Mesendoderm (in vitro differentiated cells): Measurements from ENCODE around the gene IL22.

Experiments
- DNase-seq: peaks from one replicate; pipeline ENCODE4 v3.0.0; 2013
- H2AK5ac ChIP-seq: 2 replicates; pipeline ENCODE4 v1.6.1; 2013; ENCODE audit warnings: low read length, inconsistent platforms
- H2BK120ac ChIP-seq: 2 replicates; pipeline ENCODE4 v1.6.1; 2013; ENCODE audit warnings: low read depth, mild to moderate bottlenecking, low read length, moderate library complexity, mixed read lengths
- H2BK15ac ChIP-seq: replicated peaks from 2 replicates; pipeline ENCODE4 v1.6.1; 2013; ENCODE audit warnings: low read depth, mild to moderate bottlenecking, moderate library complexity
- H2BK5ac ChIP-seq: 2 replicates; pipeline ENCODE4 v1.6.1; 2013; ENCODE audit warnings: low read length, inconsistent platforms
- H3K18ac ChIP-seq: 2 replicates; pipeline ENCODE4 v1.6.1; 2013; ENCODE audit warnings: mild to moderate bottlenecking, low read length, mixed read lengths
- H3K23ac ChIP-seq: one replicate; pipeline ENCODE4 v1.6.1; 2013; ENCODE audit warnings: low read length
- H3K27ac ChIP-seq: 2 replicates; pipeline ENCODE4 v1.5.1; 2013; ENCODE audit warnings: low read depth, mild to moderate bottlenecking, inconsistent platforms, low read length, moderate library complexity
- H3K27me3 ChIP-seq: 2 replicates; pipeline ENCODE4 v1.6.1; 2013; ENCODE audit warnings: low read length, control low read depth, mild to moderate bottlenecking, inconsistent platforms; ENCODE audit not compliant: insufficient read depth, poor library complexity
- H3K36me3 ChIP-seq: 2 replicates; pipeline ENCODE4 v1.6.1; 2013; ENCODE audit warnings: low read length, inconsistent platforms; ENCODE audit not compliant: control insufficient read depth, insufficient read depth
- H3K4ac ChIP-seq: one replicate; pipeline ENCODE4 v1.6.1; 2013; ENCODE audit warnings: low read depth, mild to moderate bottlenecking, low read length, moderate library complexity
- H3K4me1 ChIP-seq: 2 replicates; pipeline ENCODE4 v1.6.1; 2013; ENCODE audit warnings: low read depth, low read length, inconsistent platforms; ENCODE audit not compliant: control insufficient read depth
- H3K4me2 ChIP-seq: 2 replicates; pipeline ENCODE4 v1.6.1; 2013; ENCODE audit warnings: low read length
- H3K4me3 ChIP-seq: 2 replicates; pipeline ENCODE4 v1.5.1; 2013; ENCODE audit warnings: mild to moderate bottlenecking, low read length
- H3K56ac ChIP-seq: one replicate; pipeline ENCODE4 v1.6.1; 2013; ENCODE audit warnings: low read length
- H3K79me1 ChIP-seq: 2 replicates; pipeline ENCODE4 v1.6.1; 2013; ENCODE audit warnings: low read length, inconsistent platforms
- H3K79me2 ChIP-seq: 2 replicates; pipeline ENCODE4 v1.6.1; 2013; ENCODE audit warnings: mild to moderate bottlenecking, low read length; ENCODE audit not compliant: control insufficient read depth, insufficient read depth
- H3K9ac ChIP-seq: 2 replicates; pipeline ENCODE4 v1.6.1; 2013; ENCODE audit warnings: low read length, inconsistent platforms
- H4K5ac ChIP-seq: one replicate; pipeline ENCODE4 v1.6.1; 2013; ENCODE audit warnings: low read length
- H4K8ac ChIP-seq: one replicate; pipeline ENCODE4 v1.6.1; 2013; ENCODE audit warnings: low read depth, mild to moderate bottlenecking, control low read depth, low read length, moderate library complexity
- WGBS: extraction: QIAGEN DNeasy Blood & Tissue Kit; methylation state at CpG from one replicate; pipeline ENCODE4 v1.1.7; 2013; ENCODE audit warnings: low lambda C conversion rate, missing lambda C conversion rate; ENCODE audit not compliant: insufficient coverage; ENCODE audit errors: extremely low coverage; 5-methylcytosine and 5-hydroxymethylcytosine counted together

IL22 gene

DNA sequence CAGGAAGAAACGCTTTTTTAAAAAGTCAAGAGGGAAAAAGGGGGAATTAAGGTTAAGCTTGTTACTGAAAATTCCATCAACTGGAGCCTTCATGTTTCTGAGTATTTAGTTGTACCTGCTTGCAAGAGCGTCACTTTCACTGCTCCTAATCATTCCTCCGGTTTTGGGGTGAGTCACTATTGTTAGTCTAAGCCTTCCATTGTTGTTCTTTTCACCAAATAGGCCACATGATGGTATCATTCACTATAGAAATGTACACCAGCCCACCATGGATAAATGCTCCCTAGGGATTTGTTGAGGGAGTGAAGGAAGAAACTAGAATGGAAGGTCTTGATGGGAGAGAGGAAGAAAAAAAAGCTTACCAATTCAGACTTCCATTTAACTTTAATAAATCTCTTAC is 3.0 kb downstream of the IL22 start:
- no peak overlapping the region for H3K56ac ChIP-seq

DNA sequence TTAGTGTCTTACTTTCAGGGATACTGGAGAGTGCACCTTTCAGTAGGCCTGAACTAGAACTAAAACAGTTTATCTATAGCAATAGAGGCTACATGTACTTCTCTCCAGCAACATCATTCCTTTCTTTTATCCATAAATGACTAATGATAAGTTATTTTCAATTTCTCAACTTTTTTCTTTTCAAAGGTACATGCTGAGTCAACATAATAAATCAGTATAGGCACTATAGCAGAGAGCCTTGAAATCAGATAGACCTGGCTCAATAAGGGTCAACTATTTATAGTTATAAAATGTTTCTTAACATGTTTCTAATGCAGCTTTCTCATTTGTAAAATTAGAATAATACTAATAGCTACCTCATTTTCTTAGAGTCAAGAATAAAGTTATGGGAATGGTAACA is 5.6 kb downstream of the IL22 start:
- no peak overlapping the region for H2BK15ac ChIP-seq
- H3K9ac ChIP-seq, result no peak overlapping the region
- no peaks in the 10 kb centered on the region for H3K27me3 ChIP-seq
- no peak overlapping the region for H2BK120ac ChIP-seq
- H3K4ac ChIP-seq, result no peak overlapping the region
- no peak overlapping the region for H3K27ac ChIP-seq
- H3K4me1 ChIP-seq, result no peaks in the 10 kb centered on the region
- H3K4me3 ChIP-seq, result no peak overlapping the region
- H3K36me3 ChIP-seq, result no peaks in the 10 kb centered on the region
- H3K23ac ChIP-seq, result no peak overlapping the region
- H3K18ac ChIP-seq, result no peak overlapping the region
- no peak overlapping the region for H3K4me2 ChIP-seq
- no peak overlapping the region for H4K5ac ChIP-seq
- H2BK5ac ChIP-seq, result no peak overlapping the region
- no peaks in the 10 kb centered on the region for H3K79me1 ChIP-seq
- no peak overlapping the region for H3K56ac ChIP-seq
- H3K79me2 ChIP-seq, result no peaks in the 10 kb centered on the region
- no peak overlapping the region for H4K8ac ChIP-seq
- no peak overlapping the region for H2AK5ac ChIP-seq
- no peak for DNase-seq

More for the DNA sequence above, 3.0 kb downstream of the IL22 start:
- Histone ChIP-seq H2BK15ac (no peak overlapping the region), H3K4me3 (no peak overlapping the region), H3K27ac (no peak overlapping the region), H3K4me1 (no peaks in the 10 kb centered on the region), H4K8ac (no peak overlapping the region), H4K5ac (no peak overlapping the region), H3K27me3 (no peaks in the 10 kb centered on the region), H3K79me2 (no peaks in the 10 kb centered on the region), H3K4ac (no peak overlapping the region), H3K4me2 (no peak overlapping the region), H2BK120ac (no peak overlapping the region), H3K23ac (no peak overlapping the region), H3K18ac (no peak overlapping the region), H2BK5ac (no peak overlapping the region), H3K36me3 (no peaks in the 10 kb centered on the region), H3K79me1 (no peaks in the 10 kb centered on the region), H2AK5ac (no peak overlapping the region), H3K9ac (no peak overlapping the region)
- no peak for DNase-seq
- WGBS, result no CpG with 5 or more reads among the region's 3 CpGs

DNA sequence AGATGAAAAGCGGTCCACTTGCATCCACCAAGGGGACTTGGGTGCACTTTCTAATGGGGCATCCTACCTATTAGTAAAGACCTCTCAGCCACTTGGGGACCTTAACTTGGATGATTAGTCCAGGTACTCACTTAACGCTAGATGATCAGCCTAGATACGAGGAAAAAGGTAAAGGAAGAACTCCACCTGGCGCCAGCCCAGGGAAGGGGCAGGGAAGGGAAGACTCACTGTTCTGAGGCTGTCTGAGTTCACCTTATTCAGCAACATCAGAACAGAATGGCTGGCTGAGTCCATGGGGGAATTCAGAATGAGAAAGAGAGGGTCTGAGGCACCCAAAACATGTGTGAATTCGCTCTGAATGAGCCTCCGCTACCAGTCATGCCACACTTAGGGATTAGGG is 7.1 kb downstream of the IL22 start:
- no peak overlapping the region for H3K23ac ChIP-seq
- no CpG with 5 or more reads among the region's 6 CpGs for WGBS
- H3K4me2 ChIP-seq, result no peak overlapping the region
- H3K4me3 ChIP-seq, result no peak overlapping the region
- no peaks in the 10 kb centered on the region for H3K79me1 ChIP-seq
- no peak overlapping the region for H2BK15ac ChIP-seq
- H2BK120ac ChIP-seq, result no peak overlapping the region
- no peaks in the 10 kb centered on the region for H3K79me2 ChIP-seq
- no peak overlapping the region for H3K9ac ChIP-seq
- no peak overlapping the region for H3K27ac ChIP-seq
- H2BK5ac ChIP-seq, result no peak overlapping the region
- H3K56ac ChIP-seq, result no peak overlapping the region
- no peak for DNase-seq
- H3K36me3 ChIP-seq, result no peaks in the 10 kb centered on the region
- no peak overlapping the region for H4K8ac ChIP-seq
- H3K4me1 ChIP-seq, result no peaks in the 10 kb centered on the region
- no peaks in the 10 kb centered on the region for H3K27me3 ChIP-seq
- no peak overlapping the region for H2AK5ac ChIP-seq
- H4K5ac ChIP-seq, result no peak overlapping the region
- no peak overlapping the region for H3K18ac ChIP-seq
- no peak overlapping the region for H3K4ac ChIP-seq

DNA sequence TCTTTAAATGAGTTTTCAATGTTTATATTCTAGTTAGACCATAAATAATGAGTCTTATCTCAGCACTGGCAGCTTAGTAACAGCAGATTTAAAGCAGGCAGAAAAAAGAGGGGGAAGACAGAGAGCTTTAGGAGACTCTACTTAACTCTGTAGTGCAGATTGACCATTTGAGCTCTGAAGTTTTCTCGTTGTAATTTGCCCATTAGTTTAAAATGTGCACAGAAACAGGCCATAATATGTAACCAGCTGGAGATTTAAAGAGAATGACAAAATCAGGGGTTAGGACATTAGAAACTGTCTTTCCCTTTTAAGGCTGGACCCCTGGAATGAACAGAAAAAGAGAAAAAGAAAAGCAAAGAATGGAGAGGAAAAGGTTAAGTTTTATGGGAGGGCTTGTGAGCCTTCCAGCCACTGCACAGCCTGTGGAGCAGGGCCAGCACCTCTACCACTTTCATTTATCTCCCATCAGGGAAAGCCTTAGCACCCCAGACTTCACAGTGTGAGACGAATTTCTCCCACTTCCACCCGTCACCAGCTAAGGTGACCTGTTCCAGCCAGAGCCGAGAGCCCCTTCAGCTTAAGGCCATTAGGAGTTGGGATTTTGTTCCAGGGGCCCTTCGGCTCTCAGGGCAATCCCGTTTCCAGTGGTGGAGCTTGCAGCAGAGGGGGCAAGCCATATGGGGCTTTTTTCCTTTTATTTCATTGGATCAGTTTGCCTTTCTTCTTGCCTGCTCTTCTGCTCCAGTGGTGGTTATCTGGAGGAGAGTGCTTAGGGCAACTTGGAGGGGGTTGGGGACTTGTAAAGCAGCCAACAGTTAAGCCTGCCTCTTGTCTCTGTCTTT is 8.0 kb downstream of the IL22 start:
- Histone ChIP-seq H3K4me1 (no peaks in the 10 kb centered on the region), H3K23ac (no peak overlapping the region), H2BK120ac (no peak overlapping the region), H3K18ac (no peak overlapping the region), H4K5ac (no peak overlapping the region), H4K8ac (no peak overlapping the region), H3K79me2 (no peaks in the 10 kb centered on the region), H2BK5ac (no peak overlapping the region), H3K4me3 (no peak overlapping the region), H3K79me1 (no peaks in the 10 kb centered on the region), H3K27ac (no peak overlapping the region), H3K9ac (no peak overlapping the region), H2BK15ac (no peak overlapping the region), H3K4ac (no peak overlapping the region), H3K27me3 (no peaks in the 10 kb centered on the region), H3K4me2 (no peak overlapping the region), H3K36me3 (no peaks in the 10 kb centered on the region), H3K56ac (peak overlapping the region; percentile 61), H2AK5ac (no peak overlapping the region)
- peak; percentile 35 for DNase-seq
- no CpG with 5 or more reads among the region's 6 CpGs for WGBS

DNA sequence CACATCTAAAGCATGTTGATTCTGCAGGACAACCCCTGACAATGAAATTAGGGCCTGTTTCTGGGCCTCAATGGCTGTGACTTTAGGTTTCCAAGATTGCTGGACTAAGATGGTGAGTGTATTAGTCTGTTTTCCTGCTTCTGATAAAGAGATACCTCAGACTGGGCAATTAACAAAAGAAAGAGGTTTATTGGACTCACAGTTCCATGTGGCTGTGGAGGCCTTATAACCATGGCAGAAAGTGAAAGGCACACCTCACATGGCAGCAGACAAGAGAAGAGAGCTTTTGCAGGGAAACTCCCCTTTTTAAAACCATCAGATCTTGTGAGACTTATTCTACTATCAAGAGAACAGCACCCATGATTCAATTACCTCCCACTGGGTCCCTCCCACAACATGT is 10.6 kb downstream of the IL22 start:
- no peak overlapping the region for H3K27ac ChIP-seq
- H4K5ac ChIP-seq, result no peak overlapping the region
- H2AK5ac ChIP-seq, result no peak overlapping the region
- H3K4me3 ChIP-seq, result no peak overlapping the region
- H3K18ac ChIP-seq, result no peak overlapping the region
- H3K9ac ChIP-seq, result no peak overlapping the region
- no peaks in the 10 kb centered on the region for H3K36me3 ChIP-seq
- H3K23ac ChIP-seq, result no peak overlapping the region
- no peaks in the 10 kb centered on the region for H3K4me1 ChIP-seq
- no peak overlapping the region for H3K4me2 ChIP-seq
- no peaks in the 10 kb centered on the region for H3K79me1 ChIP-seq
- no peak overlapping the region for H2BK15ac ChIP-seq
- no peak overlapping the region for H4K8ac ChIP-seq
- H3K79me2 ChIP-seq, result no peaks in the 10 kb centered on the region
- no peaks in the 10 kb centered on the region for H3K27me3 ChIP-seq
- H2BK5ac ChIP-seq, result no peak overlapping the region
- no peak overlapping the region for H3K56ac ChIP-seq
- no peak overlapping the region for H2BK120ac ChIP-seq
- no peak overlapping the region for H3K4ac ChIP-seq
- DNase-seq, result no peak

DNA sequence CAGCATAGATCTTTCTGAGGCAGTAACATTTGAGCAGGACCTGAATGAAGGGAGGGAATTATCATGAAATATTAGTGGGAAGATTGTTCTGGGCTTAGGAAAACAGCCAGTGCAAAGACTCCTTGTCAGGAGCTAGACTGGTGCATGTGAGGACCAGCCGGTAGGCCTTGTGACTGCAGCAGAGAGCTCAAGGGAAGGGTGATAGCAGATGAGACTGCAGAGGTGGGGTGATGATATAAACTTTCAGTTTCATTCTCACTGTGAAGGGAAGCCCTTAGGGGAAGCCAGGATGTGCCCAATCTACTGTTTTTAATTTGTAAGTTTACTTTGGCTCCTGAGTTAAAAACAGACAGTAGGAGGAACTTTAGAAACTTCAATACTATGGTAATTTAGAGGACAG is 12.4 kb downstream of the IL22 start:
- no peaks in the 10 kb centered on the region for H3K27me3 ChIP-seq
- no peak overlapping the region for H4K8ac ChIP-seq
- no peak overlapping the region for H3K9ac ChIP-seq
- DNase-seq, result no peak
- H3K23ac ChIP-seq, result no peak overlapping the region
- H2BK120ac ChIP-seq, result no peak overlapping the region
- H3K79me1 ChIP-seq, result no peaks in the 10 kb centered on the region
- H3K36me3 ChIP-seq, result no peaks in the 10 kb centered on the region
- H3K4me1 ChIP-seq, result no peaks in the 10 kb centered on the region
- H3K56ac ChIP-seq, result no peak overlapping the region
- H3K4ac ChIP-seq, result peak overlapping the region; percentile 31
- H3K4me3 ChIP-seq, result no peak overlapping the region
- no peak overlapping the region for H2BK15ac ChIP-seq
- H2AK5ac ChIP-seq, result no peak overlapping the region
- H3K18ac ChIP-seq, result no peak overlapping the region
- no peak overlapping the region for H3K27ac ChIP-seq
- no peak overlapping the region for H2BK5ac ChIP-seq
- H4K5ac ChIP-seq, result no peak overlapping the region
- H3K79me2 ChIP-seq, result no peaks in the 10 kb centered on the region
- no CpG with 5 or more reads among the region's 1 CpG for WGBS
- no peak overlapping the region for H3K4me2 ChIP-seq
